Urinary bladder (tissue), 4 donors: ENCODE measurements around the gene RBMXL2. TPM values are rescaled to one million over a fixed set of nuclear protein-coding genes. Genes with fewer than 3 reads are reported as not detected.

Source experiments
- DNase-seq: peaks from one replicate; pipeline ENCODE4 v3.0.0-alpha.2; 2015; ENCODE audit errors: extremely low spot score
- H3K27ac ChIP-seq: one replicate; pipeline ENCODE4 v1.5.1; 2013; ENCODE audit warnings: low read depth, mild to moderate bottlenecking, moderate library complexity
- H3K36me3 ChIP-seq: one replicate; pipeline ENCODE4 v1.6.1; 2013; ENCODE audit warnings: mild to moderate bottlenecking, moderate library complexity; ENCODE audit not compliant: insufficient read depth
- H3K4me1 ChIP-seq: one replicate; pipeline ENCODE4 v1.6.1; 2013; ENCODE audit warnings: mild to moderate bottlenecking, moderate library complexity; ENCODE audit not compliant: insufficient read depth
- H3K4me3 ChIP-seq: one replicate; pipeline ENCODE4 v1.5.1; 2013; ENCODE audit warnings: low read depth, low read length
- WGBS: extraction: QIAGEN DNeasy Blood & Tissue Kit; methylation state at CpG from one replicate; pipeline ENCODE4 v1.1.7; 2013; 5-methylcytosine and 5-hydroxymethylcytosine counted together
- polyA plus RNA-seq: library from polyadenylated mRNA; stranded (reverse); fragments of 200-250 nt; gene quantifications from one replicate; pipeline ENCODE4 v1.2.3, GENCODE V29; 2013
- total RNA-seq: library from RNA; depleted of rRNA; stranded (reverse); fragments of >200 nt; gene quantifications from one replicate; pipeline ENCODE4 v1.2.3, GENCODE V29; 2014
- donor health status: healthy with polysubstance abuse.
- donor health status: healthy.

RBMXL2 gene
- total and polyA plus RNA-seq, 2 donors: not detected

- DNase-seq: no peak
- Histone ChIP-seq H3K36me3 (no peaks in the 10 kb centered on the region), H3K4me1 (no peaks in the 10 kb centered on the region), H3K27ac (no peak overlapping the region), H3K4me3 (no peak overlapping the region)
- 3% methylated on average over 2 of the region's 2 CpGs for WGBS
Measured at GRCh38 chr11:7098235-7098832, 9.5 kb downstream of the RBMXL2 start.

GRCh38 chr11:7115780-7116179 lies 27.0 kb downstream of the RBMXL2 start:
- Histone ChIP-seq H3K4me1 (no peaks in the 10 kb centered on the region), H3K27ac (no peak overlapping the region), H3K4me3 (no peak overlapping the region), H3K36me3 (no peaks in the 10 kb centered on the region)
- WGBS: 37% methylated on average over 1 of the region's 1 CpG
- DNase-seq: no peak

- WGBS: 96% methylated on average over 3 of the region's 3 CpGs
- Histone ChIP-seq H3K4me1 (no peaks in the 10 kb centered on the region), H3K27ac (no peak overlapping the region)
Measured at GRCh38 chr11:7116370-7116769, 27.6 kb downstream of the RBMXL2 start.

GRCh38 chr11:7138051-7138450 lies 49.3 kb downstream of the RBMXL2 start:
- no peaks in the 10 kb centered on the region for H3K4me1 ChIP-seq
- no peak overlapping the region for H3K27ac ChIP-seq
- no peaks in the 10 kb centered on the region for H3K36me3 ChIP-seq
- H3K4me3 ChIP-seq: no peak overlapping the region
- WGBS: 91% methylated on average over 1 of the region's 1 CpG
- no peak for DNase-seq

More at GRCh38 chr11:7116370-7116769, 27.6 kb downstream of the RBMXL2 start:
- Histone ChIP-seq H3K4me3 (no peak overlapping the region), H3K36me3 (no peaks in the 10 kb centered on the region)
- no peak for DNase-seq

Other genes with a start within 250 kb of the RBMXL2 start
- not detected for gene OR10A5, start 243.3 kb upstream of the RBMXL2 start, total RNA-seq
- not detected for gene OR10A5, start 243.3 kb upstream of the RBMXL2 start, polyA plus RNA-seq
- not detected for gene OR10A2, start 225.9 kb upstream of the RBMXL2 start, total RNA-seq
- gene OR10A2, start 225.9 kb upstream of the RBMXL2 start, polyA plus RNA-seq: not detected
- not detected for gene OR10A4, start 212.4 kb upstream of the RBMXL2 start, total RNA-seq
- not detected for gene OR10A4, start 212.4 kb upstream of the RBMXL2 start, polyA plus RNA-seq
- gene OR2D2, start 196.5 kb upstream of the RBMXL2 start, total RNA-seq: 0.53 TPM
- gene OR2D2, start 196.5 kb upstream of the RBMXL2 start, polyA plus RNA-seq: not detected
- gene OR2D3, start 168.0 kb upstream of the RBMXL2 start, total RNA-seq: not detected
- not detected for gene OR2D3, start 168.0 kb upstream of the RBMXL2 start, polyA plus RNA-seq
- 2.0 TPM for gene ZNF215, start 162.6 kb upstream of the RBMXL2 start, total RNA-seq
- gene ZNF215, start 162.6 kb upstream of the RBMXL2 start, polyA plus RNA-seq: 0.47 TPM
- gene ZNF214, start 68.7 kb upstream of the RBMXL2 start, total RNA-seq: 12.5 TPM
- gene ZNF214, start 68.7 kb upstream of the RBMXL2 start, polyA plus RNA-seq: 2.8 TPM
- 0.42 TPM for gene NLRP14, start 68.5 kb upstream of the RBMXL2 start, total RNA-seq
- gene NLRP14, start 68.5 kb upstream of the RBMXL2 start, polyA plus RNA-seq: 0.01 TPM
- 2.6 TPM for gene SYT9, start 162.9 kb downstream of the RBMXL2 start, total RNA-seq
- 1.3 TPM for gene SYT9, start 162.9 kb downstream of the RBMXL2 start, polyA plus RNA-seq